ENCODE results near the gene PDE3A.

- TF ChIP-seq ZNF592 (IDR thresholded peaks at IDR 0.05) (no peak), RFX5 (IDR thresholded peaks at IDR 0.05; ENCODE audit: low read depth, low read length) (no peak), FOXM1 (IDR thresholded peaks at IDR 0.05; ENCODE audit: low read depth, low read length) (no peak), RBBP5 (conservative IDR thresholded peaks at IDR 0.05) (no peak), CTCF (IDR thresholded peaks at IDR 0.05 in 2 of 3, conservative IDR thresholded peaks at IDR 0.05 in 1 of 3; ENCODE audit: control insufficient read depth in 2 of 3, extremely low read depth in 1 of 3, insufficient read depth in 1 of 3, low read depth in 3 of 3, low read length in 3 of 3) (no peak), EP300 (IDR thresholded peaks at IDR 0.05; ENCODE audit: borderline replicate concordance in 1 of 2, control insufficient read depth in 1 of 2, low read depth in 2 of 2, low read length in 2 of 2) (no peak), EZH2 (IDR thresholded peaks at IDR 0.05; ENCODE audit: borderline replicate concordance, control insufficient read depth, low read depth, low read length) (no peak), FOXK2 (IDR thresholded peaks at IDR 0.05) (no peak), GABPA (IDR thresholded peaks at IDR 0.05; ENCODE audit: low read depth) (no peak), YY1 (IDR thresholded peaks at IDR 0.05; ENCODE audit: low read depth, low read length) (no peak), ESRRA (IDR thresholded peaks at IDR 0.05; ENCODE audit: low read length) (no peak), ETV6 (conservative IDR thresholded peaks at IDR 0.05 in 1 of 2, IDR thresholded peaks at IDR 0.05 in 1 of 2; ENCODE audit: borderline replicate concordance in 1 of 2, low read depth in 1 of 2) (no peak)
These were observed 1.1 kb downstream of the PDE3A start for GRCh38 chr12:20369305-20370013.
